Stromal cell of bone marrow (primary cell): ENCODE results near the gene PDE10A.
"Not testable (repeated sequence)": the region's sequence is repeated elsewhere in the genome, so short reads cannot be mapped to it uniquely, and the experiment has no call there.

Experiments
- DNase-seq: peaks from one replicate; pipeline ENCODE4 v3.0.0-alpha.2; 2012; ENCODE audit warnings: low read depth

Gene PDE10A

GRCh38 chr6:165548450-165548849 lies 114.6 kb downstream of the PDE10A start:
- DNase-seq = no peak

DNA sequence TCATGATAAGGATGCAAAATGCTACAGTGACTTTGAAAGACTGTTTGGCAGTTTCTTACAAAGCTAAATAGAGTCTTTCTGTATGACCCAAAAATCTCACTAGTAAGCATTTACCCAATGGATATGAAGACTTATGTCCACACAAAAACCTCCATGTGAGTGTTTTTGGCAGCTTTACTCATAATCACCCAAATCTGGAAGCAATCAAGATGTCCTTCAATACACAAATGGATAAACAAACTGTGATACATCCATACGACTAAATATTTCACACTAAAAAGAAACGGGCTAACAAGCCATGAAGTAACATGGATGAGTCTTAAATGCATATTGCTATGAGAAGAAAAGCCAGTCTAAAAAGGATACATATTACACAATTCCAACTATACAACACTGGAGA lies 117.2 kb downstream of the PDE10A start:
- DNase-seq = no peak

DNA sequence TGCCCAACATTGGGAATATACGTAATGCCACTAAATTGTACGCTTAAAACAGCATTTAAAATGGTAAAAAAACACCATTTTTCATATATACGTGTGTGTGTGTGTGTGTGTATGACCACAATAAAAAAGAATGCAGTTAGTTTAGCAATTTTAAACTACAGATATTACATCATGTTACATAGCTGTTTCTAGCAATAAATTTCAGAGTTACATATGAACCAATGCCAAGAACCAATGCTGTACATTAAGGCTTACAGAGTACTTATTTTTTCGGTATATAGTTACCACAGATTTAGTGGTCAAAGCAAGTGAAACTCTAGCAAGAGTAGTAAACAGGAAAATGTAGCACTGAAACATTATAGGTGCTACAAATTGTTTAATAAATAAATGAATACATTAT lies 119.3 kb downstream of the PDE10A start:
- DNase-seq = no peak

DNA sequence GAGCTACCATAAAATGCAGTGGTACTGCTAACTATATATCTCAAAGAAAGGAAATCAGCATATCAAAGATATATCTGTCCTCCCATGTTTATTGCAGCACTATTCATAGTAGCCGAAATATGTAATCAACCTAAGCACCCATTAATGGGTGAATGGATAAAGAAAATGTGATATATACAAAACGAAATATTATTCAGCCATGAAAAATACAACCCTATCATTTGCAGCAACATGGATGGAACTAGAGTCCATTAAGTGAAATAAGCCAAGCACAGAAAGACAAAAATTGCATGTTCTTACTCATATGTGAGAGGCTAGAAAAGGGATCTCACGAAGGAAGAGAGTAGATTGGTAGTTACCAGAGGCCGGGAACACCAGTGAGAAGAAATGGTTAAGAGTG lies 126.1 kb downstream of the PDE10A start:
- no peak for DNase-seq

- no peak for DNase-seq
Observed at GRCh38 chr6:165519316-165519715, 143.7 kb downstream of the PDE10A start.

DNA sequence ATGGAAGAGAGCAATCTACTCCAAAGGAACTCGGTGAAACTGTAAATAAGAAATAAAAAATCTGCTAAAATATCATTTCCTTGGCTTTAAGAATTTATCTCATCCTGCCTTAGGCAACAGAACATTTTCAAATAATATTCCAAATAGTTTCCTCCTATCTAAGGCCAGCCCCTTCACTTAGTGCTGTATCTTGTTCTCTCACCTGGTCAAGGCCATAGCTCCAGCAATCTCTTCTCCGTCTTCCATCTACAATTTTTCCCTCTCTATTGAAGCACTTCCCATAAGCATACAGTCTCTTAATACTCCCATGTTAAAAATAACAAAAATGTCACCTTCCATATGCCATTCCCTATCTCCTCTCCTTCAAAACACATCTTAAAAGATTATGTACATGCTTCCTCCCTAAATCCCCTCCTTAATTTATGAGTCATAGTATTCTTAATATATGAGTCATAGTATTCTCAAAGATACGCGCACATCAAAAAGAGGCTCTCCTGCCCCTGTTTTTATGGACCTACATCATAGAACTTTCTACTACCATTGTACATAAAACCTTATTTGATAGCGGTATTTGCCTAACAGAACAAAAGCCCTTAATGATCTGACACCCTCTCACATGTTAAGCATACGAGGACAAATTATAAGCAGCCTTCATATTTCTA lies 146.9 kb downstream of the PDE10A start:
- no peak for DNase-seq

DNA sequence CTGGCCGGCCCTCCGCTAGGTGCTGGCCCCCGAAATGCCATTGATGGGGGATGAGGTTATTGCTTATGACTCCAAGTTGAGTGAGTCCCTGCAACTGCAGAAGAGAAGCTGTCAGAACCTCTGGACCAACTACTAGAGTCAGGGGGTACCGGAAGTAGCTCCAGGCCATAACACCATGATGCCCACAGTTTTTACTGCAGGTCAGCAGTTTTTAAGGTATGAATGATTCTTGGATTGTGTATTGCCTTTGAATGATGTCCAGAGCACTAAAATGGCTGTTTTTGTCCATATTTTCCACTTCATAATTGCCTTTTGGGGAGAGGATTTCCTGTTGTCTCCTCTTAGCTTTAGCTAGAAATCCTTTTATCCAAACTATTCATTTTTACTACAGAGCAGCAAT lies 148.4 kb downstream of the PDE10A start:
- no peak for DNase-seq

GRCh38 chr6:165511807-165512206 lies 151.2 kb downstream of the PDE10A start:
- DNase-seq = no peak

- no peak for DNase-seq
Observed at GRCh38 chr6:165508321-165508869, 154.6 kb downstream of the PDE10A start.

GRCh38 chr6:165506657-165507056 lies 156.4 kb downstream of the PDE10A start:
- no peak for DNase-seq

DNA sequence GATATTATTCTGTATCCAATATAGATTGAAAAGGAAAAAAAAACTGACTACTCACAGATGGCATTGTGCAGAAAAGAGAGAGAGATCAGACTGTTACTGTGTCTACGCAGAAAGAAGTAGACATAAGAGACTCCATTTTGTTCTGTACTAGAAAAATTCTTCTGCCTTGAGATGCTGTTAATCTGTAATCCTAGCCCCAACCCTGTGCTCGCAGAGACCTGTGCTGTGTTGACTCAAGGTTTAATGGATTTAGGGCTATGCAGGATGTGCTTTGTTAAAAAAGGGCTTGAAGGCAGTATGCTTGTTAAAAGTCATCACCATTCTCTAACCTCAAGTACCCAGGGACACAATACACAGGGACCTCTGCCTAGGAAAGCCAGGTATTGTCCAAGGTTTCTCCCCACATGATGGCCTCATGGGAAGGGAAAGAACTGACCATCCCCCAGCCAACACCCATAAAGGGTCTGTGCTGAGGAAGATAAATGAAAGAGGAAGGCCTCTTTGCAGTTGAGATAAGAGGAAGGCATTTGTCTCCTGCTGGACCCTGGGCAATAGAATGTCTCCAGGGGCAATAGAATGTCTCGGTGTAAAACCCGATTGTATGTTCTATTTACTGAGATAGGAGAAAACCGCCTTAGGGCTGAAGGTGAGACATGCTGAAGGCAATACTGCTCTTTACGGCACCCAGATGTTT lies 162.7 kb downstream of the PDE10A start:
- DNase-seq = not testable (repeated sequence)

DNA sequence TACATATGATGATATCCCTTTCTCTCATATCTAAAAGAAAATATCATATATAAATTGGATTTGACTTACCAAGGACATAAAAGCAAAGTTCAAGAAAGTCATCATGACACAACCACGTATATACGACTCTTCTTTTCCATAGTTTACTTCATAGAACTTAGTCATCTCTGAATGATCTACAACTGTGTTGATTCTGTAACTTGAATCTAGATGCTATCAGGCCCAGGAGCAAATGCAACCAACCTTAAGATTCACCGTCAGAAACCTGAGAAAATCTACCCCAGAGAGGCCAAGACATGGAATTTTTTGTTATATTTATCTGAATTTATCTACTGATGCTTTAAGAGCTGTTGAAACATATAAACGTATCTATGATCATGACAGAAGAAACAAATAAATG lies 165.6 kb downstream of the PDE10A start:
- no peak for DNase-seq

- no peak for DNase-seq
Observed at GRCh38 chr6:165488624-165489295, 174.3 kb downstream of the PDE10A start.

- no peak for DNase-seq
Observed at GRCh38 chr6:165487950-165488349, 175.1 kb downstream of the PDE10A start.

- DNase-seq = no peak
Observed at GRCh38 chr6:165487347-165487746, 175.7 kb downstream of the PDE10A start.

DNA sequence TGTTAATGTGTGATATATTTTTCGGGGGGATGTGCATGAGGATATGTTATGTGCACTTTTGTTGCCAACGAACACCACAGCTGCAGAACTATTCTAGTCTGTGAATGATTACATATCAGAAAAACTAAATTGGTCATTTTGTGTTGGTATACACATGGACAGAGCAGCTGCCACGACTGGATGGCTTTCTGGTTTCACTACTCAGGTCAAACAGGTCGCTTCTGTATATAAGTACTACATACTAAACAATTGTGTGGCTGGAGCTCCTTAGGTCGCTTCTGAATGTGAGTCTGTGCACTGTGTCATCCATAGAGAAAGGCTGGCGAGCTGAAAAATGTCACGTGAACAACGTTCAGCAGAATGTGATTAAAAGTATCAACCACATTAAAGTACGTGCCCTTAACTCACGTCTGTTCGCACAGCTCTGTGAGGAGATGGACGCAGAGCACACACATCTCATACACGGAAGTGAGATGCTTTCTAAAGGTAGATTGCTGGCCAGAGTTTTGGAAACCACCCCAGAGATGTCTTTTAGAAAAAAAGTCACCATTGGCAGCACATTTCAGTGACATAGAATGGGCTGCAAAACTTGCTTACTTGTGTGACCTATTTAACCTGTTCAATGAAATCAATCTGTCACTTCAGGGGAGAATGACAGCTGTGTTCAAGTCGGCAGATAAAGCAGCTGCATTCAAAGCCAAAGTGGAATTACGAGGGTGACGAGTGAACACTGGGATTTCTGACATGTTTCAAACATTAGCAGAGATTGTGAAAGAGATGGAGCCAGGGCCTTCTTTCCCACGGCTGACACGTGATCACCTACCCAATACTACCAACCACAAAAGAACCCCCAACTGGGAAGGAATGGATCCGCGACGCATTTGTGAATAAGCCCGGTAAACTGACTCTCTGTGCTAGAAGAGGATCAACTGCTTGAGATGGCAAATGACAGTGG lies 176.6 kb downstream of the PDE10A start:
- DNase-seq = no peak

DNA sequence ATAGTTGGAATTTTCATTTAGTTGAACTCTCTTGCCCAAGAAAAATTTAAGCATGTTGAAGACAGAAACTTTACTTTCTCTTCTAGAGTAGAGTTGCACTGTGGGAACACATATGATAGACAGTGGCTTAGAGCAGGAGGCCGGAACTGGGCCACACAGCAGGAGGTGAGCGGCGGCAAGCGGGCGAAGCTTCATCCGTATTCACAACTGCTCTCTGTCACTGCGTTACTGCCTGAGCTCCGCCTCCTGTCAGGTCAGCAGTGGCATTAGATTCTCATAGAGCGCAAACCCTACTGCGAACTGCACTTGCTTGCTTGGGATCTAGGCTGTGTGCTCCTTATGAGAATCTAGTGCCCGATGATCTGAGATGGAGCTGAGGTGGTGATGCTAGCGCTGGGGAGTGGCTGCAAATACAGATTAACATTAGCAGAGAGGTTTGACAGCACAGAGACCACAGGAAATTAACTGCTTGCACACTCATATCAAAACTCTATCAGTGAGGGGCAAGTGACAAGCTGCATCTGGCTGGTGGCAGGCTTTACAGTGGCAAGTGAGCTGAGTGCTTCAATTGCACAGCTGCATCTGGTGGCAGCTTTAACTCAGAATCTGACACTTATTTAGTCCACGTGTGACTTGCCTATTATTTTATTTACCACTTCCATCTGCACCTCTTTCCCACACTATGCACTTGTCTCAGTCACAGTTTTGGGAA lies 178.7 kb downstream of the PDE10A start:
- DNase-seq = no peak

GRCh38 chr6:165481921-165482320 lies 181.1 kb downstream of the PDE10A start:
- DNase-seq = no peak

DNA sequence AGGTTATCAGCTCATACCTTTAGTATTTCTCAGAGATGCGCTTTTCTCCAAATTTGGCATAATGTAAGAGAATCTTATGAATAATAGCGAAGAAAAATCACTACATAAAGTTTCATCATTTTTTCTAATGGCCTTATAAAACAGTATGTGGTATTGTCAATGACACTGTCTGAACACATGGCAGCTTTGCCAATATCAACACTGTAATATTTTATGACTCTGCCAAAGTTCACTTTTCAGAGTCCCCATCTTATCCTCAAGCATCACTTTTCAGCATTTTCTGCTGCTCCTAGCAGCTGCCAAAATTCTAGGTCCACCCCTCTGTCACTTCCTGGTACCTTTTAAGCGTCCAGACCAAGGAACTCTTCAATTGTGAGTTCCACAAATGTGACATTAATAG lies 182.1 kb downstream of the PDE10A start:
- DNase-seq = no peak

GRCh38 chr6:165478581-165478980 lies 184.5 kb downstream of the PDE10A start:
- no peak for DNase-seq

- DNase-seq = no peak
Observed at GRCh38 chr6:165469483-165469882, 193.6 kb downstream of the PDE10A start.
